HG03045 (cell line): ENCODE results near the gene ENG.
"Not testable (repeated sequence)": the region's sequence is repeated elsewhere in the genome, so short reads cannot be mapped to it uniquely, and the experiment has no call there.

Source experiments
- ATAC-seq: cut with Tn5 transposase; IDR thresholded peaks from one replicate; pipeline ENCODE4 v1.9.1; 2021; ENCODE audit warnings: mild to moderate bottlenecking, moderate library complexity; ENCODE audit not compliant: unreplicated experiment

Gene ENG

DNA sequence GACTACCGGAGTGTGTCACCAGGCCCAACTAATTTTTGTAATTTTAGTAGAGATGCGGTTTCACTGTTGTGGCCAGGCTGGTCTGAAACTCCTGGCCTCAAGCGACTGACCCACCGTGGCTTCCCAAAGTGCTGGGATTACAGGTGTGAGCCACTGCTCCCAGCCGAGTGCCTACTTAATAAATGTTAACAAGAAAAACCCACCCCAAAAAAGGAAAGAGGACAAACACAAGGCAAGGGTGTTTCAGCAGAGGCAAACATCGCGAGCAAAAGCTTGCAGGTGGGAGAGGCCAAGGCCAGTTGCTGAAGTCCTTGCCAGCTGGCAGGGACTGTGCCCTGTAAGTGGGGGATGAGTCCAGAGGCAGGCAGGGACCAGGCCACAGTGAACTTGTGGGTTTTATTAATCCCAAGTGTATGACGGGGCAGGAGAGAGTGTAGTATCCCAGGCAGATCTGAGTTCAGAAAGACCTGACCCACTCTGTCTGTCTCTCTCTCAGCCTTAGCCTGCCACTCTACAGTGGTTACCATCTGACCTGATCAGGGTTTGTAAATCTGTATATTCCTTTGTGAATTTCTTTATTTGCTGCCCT lies 58.1 kb downstream of the ENG start:
- no peak for ATAC-seq

DNA sequence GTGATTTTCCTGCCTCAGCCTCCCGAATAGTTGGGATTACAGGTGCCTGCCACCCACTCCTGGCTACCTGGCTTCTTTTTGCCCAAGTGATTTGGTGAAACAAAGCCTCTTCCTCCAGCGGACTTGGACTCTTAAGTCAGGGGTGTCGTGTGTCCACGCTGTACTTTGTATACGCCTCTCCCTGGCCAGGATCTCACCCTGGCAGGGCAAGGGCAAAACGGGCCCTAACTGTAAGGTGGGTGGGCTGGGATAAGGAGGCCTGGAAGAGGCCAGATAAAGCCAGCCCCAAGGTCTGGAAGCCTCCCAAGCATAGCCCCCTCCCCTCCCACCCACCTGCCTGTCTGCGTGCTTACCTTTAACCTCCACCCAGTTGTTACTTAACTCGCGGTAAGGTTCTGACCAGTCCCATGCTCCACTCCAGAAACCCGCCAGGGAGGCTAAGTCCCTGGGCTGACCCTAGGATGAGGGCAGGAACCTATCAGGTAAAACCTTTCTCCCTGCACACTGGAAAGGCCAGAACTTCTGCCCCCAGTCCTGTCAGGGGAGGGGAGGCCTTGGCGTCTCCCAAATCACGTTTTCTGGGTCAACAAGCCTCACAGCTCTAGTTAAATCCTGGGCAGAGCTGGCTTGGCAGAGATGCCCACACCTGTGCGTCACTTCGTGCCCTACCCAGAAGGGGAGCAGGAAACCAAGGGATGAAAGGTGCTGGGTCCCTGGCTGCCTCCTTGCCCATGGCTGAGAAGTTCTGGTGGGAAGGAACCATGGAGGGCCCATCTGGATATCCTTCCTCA lies 60.3 kb downstream of the ENG start:
- ATAC-seq = no peak

DNA sequence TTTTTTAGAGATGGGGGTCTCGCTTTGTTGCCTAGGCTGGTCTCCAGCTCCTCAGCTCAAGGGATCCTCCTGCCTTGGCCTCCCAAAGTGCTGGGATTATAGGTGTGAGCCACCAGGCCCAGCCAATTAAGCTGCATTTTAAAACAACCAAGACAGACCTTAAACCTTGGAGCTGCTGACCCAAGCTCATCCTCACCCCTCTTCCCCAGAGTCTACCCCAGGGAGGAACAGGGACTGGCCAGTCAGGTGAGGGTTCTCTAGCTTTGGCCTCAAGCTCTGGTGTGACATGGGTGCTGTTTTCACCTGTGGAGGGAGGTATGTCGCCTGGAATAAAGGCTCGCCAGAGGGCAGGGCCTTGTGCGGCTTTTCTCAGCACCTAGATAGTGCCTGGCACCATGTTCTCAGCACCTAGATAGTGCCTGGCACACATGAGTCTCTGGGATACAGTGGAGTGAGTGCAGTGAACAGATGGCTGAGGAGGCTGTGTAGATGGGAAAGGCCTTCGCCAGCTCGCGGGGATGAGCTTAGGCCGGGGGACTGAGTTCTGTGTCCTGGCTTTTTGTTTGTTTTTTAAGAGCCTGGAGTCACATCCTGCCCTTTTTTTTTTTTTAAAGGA lies 61.3 kb downstream of the ENG start:
- no peak for ATAC-seq

DNA sequence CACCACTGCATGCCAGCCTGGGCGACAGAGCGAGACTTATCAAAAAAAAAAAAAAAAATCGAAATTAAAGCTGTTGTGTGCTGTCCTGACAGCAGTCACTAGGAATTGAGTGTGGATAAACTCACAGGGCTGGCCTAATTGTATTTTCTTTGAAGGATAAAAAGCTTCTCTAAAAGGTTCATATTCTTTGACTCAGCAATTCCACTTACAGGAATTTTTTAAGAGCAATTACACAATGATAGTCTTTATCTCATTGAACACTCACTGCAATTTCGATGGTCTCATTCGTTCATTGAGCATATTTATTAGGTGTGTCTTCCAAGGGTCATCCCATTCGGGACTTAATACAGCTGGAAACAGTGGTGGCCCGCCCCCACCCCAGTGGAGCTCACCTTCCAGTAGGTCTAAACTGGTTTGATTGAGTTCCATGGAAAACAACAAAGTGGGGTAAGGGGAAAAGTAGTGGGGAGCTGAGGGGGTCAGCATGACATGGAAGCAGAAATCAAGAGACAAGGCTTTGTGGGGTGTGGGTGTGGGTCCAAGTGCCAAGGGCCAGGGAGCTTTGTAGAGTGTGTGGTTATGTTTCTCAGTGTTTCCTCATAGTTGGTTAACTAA lies 61.9 kb downstream of the ENG start:
- ATAC-seq = no peak

DNA sequence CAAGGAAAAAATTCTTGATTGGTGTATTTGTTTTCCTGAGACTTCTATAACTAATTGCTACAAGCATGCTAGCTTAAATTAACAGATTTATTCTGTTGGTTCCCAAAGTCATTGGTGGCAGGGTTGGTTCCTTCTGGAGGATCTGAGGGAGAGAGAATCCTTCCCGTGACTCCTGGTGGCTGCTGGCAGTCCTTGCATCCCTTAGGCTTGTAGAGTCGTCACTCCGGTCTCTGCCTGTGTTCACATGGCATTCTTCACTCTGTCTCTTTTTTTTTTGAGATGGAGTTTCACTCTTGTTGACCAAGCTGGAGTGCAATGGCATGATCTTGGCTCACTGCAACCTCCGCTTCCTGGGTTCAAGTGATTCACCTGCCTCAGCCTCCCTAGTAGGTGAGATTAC lies 63.4 kb downstream of the ENG start:
- ATAC-seq = no peak

DNA sequence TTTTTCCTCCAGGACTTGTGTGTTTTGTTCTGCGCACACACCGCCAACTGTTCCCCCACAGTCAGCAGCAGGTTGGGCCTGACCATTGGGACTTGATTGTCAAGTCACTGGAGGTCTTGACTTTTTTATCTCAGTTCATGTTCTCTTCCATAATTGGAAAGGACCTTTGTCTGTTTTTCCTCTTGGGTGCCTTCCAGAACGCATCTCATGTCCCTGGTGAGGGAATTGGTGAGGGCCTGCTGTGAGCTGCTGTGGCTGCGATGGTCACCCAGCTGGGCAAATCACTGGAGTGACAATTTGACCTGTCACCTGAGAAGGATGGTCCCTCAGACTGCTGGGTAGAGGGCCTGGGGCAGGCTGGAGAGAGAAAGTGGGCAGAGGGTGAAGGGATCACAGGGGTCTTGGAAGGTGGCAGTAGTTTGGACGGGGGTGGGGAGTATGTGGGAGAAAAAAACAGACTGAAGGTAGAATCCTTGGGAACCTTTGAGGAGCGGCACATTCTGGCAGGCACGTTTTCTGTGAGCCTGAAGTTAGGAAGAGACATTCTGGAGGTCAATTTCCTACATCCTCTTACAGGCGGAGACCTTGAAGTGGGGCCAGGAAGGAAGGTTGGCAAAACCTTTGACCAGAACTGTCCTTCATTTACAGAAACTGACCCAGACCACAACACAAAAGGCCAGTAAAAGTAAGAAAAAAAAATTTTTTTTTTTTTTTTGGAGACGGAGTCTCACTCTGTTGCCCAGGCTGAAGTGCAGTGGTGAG lies 64.2 kb downstream of the ENG start:
- no peak for ATAC-seq

GRCh38 chr9:127789179-127789578 lies 65.3 kb downstream of the ENG start:
- no peak for ATAC-seq

DNA sequence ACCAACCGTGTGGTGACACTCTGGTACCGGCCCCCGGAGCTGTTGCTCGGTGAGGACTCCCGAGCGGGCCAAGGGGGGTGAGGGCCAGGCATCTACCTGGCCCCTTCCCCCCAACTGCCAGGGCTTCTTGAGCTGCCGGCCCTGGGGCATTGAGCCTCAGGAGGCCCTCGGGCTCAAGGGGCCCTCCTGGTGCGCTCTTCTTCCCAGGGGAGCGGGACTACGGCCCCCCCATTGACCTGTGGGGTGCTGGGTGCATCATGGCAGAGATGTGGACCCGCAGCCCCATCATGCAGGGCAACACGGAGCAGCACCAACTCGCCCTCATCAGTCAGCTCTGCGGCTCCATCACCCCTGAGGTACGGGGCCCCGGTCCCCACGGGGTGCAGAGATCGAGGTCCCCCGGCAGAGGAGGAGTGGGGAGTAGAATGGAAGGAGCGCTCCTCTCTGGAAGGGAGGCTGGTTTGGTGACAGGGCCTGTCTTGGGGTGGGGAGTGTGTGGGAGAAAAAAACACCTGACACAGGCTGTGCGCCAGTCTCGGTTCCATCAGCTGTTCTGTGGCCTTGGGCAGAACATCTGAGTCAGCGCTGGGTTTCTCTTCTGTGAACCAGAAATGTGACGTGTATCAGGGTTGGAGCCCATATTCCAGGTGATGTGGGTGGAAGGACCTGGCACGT lies 66.0 kb downstream of the ENG start:
- ATAC-seq = no peak

- ATAC-seq = no peak
Measured at GRCh38 chr9:127786773-127787104, 67.7 kb downstream of the ENG start.

DNA sequence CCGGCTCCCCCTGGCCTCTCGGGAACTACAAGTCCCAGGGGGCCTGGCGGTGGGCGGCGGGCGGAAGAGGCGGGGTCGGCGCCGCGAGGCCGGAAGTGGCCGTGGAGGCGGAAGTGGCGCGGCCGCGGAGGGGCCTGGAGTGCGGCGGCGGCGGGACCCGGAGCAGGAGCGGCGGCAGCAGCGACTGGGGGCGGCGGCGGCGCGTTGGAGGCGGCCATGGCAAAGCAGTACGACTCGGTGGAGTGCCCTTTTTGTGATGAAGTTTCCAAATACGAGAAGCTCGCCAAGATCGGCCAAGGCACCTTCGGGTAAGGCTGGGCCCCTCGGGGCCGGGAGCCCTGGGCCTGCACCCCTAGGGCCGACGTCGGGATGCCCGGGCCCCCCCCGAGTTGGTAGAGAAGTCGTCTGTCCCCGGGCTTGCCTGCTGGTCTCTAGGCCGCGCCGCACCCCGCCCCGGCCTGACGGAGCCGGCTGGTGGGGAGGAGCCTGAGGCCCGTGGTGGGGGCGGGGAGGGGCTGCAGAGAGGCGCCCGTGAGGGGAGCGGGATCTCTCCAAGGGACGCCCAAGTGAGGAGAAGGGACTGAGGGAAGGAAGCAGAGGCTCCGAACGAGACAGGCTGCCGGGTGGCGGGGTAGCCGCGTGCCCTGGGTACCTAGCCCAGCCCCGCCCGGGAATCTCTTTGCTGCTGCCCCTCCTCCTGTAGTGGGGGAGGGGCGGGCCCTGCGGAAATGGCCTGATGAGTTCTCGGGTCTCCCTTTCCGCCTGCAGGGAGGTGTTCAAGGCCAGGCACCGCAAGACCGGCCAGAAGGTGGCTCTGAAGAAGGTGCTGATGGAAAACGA lies 68.3 kb downstream of the ENG start, which contains the start of gene CDK9:
Gene CDK9, plus strand, starts transcription at position 102 of the 840 bp plus-strand sequence. Its CDS starts 115 bp downstream, at position 217.
- peak; percentile 70 for ATAC-seq

GRCh38 chr9:127785023-127785932 lies 69.2 kb downstream of the ENG start:
- peak; percentile 51 for ATAC-seq

DNA sequence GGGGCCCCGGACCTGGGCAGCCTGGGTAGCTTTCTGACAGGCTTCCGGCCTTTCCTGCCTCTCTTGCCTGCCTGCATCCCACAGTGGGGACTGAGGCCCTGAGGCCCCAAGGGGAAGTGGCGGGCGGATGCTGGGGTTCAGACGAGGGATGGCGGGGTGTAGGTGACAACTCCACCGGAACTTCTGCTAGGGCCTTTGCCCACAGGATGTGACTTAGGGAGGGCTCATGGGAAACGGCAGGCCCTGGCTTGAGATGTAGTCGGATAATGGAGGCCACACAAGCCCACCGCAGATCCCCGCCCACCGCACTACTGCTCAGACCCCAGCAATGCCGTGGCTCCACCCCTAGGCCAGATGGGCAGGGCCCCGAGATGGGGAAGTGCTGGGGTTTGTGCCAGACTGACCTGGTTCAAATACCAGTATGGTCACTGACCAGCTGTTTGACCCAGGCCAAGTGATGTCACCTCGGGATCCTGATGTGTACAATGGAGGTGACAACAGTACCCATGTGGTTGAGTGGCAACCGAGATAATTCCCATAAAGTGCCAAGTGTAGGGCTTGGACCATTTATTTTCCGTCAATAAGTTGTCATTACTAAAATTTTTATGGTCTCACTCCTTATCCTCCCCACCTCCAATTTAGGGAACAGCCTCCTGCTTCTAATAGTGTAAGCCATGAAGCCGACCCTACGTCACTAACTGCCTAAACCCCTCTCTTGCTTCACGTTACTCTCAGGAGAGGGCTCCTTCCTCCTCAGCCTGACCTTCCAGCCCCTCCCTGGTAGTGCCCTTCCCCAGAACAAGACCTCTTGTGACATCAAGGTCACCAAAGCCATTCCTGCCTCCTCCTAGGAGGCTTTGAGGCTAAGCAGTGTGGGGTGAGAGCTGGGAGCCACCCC lies 71.1 kb downstream of the ENG start:
- ATAC-seq = no peak

GRCh38 chr9:127781806-127782205 lies 72.7 kb downstream of the ENG start:
- no peak for ATAC-seq

DNA sequence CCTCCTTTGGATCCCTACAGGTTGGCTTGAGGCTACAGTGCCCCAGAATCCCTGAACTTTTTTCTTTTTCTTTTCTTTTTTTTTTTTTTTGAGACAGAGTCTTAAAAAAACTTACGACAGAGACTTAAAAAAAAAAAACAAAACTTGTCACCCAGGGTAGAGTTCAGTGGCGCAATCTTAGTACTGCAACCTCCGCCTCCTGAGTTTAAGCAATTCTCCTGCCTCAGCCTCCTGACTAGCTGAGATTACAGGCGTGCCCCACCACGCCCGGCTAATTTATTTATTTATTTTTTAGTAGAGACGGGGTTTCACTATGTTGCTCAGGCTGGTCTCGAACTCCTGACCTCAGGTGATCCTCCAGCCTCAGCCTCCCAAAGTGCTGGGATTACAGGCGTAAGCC lies 73.5 kb downstream of the ENG start:
- ATAC-seq = not testable (repeated sequence)

DNA sequence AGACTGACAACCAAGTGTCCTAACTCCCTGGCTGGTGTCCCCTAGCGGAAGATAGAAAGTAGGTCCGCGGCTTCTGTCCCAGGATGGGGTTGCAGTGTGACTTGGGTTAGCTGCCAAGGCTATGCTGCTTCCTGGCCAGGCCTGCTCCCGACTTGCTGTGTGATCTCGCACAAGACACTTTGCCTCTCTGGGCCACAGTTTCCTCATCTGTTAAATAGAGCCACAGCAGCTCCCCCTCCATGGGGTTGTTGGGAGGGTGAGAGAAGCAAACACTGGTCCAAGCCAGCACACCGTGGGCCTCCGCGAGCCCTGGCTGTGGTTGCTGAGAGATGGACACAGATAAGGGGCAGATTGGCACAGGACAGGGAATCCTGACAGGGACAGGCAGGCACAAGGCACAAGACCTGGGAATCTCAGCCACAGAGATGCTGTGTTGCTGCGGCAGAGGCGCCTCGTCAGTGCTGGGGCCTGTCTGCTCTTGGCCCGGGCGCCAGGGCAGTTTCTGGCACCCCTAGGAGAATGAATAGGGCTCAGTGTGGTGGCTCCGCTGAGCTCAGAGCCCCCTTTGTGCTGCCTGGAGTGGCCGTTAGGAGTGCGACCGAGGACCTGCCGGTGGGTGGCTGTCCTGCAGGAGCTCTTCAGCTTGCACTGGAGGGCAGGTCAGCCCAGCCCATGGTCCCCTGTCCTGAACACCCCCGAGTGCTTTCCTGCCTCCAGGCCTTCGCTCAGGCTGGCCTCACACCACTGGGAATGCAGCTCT lies 74.2 kb downstream of the ENG start:
- ATAC-seq = no peak

DNA sequence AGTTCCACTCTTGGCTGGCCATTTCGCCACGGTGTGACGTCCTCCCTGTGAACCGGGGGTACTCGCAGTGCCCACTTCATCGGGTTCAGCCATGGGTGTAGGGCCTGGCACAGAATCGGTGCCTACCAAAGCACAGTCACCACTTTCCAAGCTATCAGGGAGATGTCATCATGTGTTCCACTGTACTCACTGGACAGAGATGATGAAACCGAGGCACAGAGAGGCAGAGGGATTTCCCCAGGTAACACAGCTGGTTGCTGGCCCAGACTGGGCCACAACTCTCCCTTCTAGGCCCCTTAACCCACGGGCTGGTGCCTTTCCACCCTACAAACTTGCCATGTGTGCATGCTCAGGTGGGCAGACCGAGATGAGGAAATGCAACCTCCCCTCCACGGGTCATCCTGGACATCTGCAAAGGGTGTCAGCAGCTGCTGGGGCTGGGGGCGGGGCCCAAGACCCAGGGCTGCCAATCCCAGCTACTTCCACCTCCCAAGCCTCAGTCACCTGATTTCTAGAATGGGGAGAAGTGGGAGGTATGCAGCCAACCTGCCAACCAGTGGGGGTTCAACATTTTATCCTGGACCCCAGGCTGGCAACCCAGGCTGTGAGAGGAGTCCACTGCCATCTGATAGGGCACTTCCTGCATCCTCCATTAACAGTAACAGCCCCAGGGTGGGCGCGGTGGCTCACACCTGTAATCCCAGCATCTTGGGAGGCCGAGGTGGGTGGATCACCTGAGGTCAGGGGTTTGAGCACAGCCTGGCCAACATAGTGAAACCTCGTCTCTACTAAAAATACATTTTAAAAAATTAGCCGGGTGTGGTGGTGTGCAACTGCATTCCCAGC lies 75.1 kb downstream of the ENG start:
- peak; percentile 48 for ATAC-seq
